HL-60 (cell line): ENCODE data around the gene ATRNL1.
"Not testable (repeated sequence)": the region's sequence is repeated elsewhere in the genome, so short reads cannot be mapped to it uniquely, and the experiment has no call there.

Experiments
- DNase-seq, 2 experiments: peaks; one replicate each; pipeline ENCODE4 v3.0.0-alpha.2; 2010 to 2020; ENCODE audit warnings: low read depth in 1 of 2, low spot score in 1 of 2
- H3K27ac ChIP-seq: fragments of 250-450 bp; sonication (Bioruptor Pico); replicated peaks from 2 replicates; pipeline ENCODE4 v1.5.1; 2020; ENCODE audit warnings: mild to moderate bottlenecking, moderate library complexity
- H3K27me3 ChIP-seq: fragments of 250-450 bp; sonication (Bioruptor Pico); 2 replicates; pipeline ENCODE4 v1.5.1; 2021; ENCODE audit warnings: mild to moderate bottlenecking, moderate library complexity; ENCODE audit not compliant: insufficient read depth, poor library complexity, severe bottlenecking
- H3K4me3 ChIP-seq: replicated peaks from 2 replicates; pipeline ENCODE4 v1.5.1; 2011; ENCODE audit warnings: mild to moderate bottlenecking, control low read depth, low read length; ENCODE audit not compliant: insufficient read depth
- CTCF ChIP-seq: IDR thresholded peaks from one replicate; pipeline ENCODE4 v1.5.1; 2011; ENCODE audit warnings: low read length, control low read depth, inconsistent platforms; ENCODE audit not compliant: insufficient read depth
- GABPA ChIP-seq: IDR thresholded peaks from 2 replicates; pipeline ENCODE4 v1.6.1; 2012; ENCODE audit warnings: low read depth
- POLR2AphosphoS5 ChIP-seq: IDR thresholded peaks from 2 replicates; pipeline ENCODE4 v1.6.1; 2012; ENCODE audit warnings: low read depth
- REST ChIP-seq: IDR thresholded peaks from 2 replicates; pipeline ENCODE4 v1.6.1; 2012; ENCODE audit warnings: low read depth; ENCODE audit not compliant: insufficient replicate concordance
- SPI1 ChIP-seq: IDR thresholded peaks from 2 replicates; pipeline ENCODE4 v1.6.1; 2012; ENCODE audit warnings: low read depth, mild to moderate bottlenecking, borderline replicate concordance

The ATRNL1 gene

GRCh38 chr10:115328331-115328730, 235.2 kb downstream of the ATRNL1 start:
- no peak for TF ChIP-seq SPI1
- no peak for TF ChIP-seq REST
- no peak for TF ChIP-seq POLR2AphosphoS5
- TF ChIP-seq CTCF = no peak
- no peak for TF ChIP-seq GABPA
- DNase-seq = no peak
- Histone ChIP-seq H3K4me3 (no peak overlapping the region), H3K27ac (no peak overlapping the region), H3K27me3 (no peaks in the 10 kb centered on the region)

GRCh38 chr10:115335366-115335765, 242.2 kb downstream of the ATRNL1 start:
- DNase-seq = no peak
- TF ChIP-seq SPI1 (no peak), GABPA (no peak), POLR2AphosphoS5 (no peak), REST (no peak), CTCF (no peak)

GRCh38 chr10:115355162-115355760, 262.1 kb downstream of the ATRNL1 start:
- DNase-seq = peak; percentile 7 to 44
- TF ChIP-seq GABPA = no peak
- TF ChIP-seq POLR2AphosphoS5 = no peak
- TF ChIP-seq SPI1 = no peak
- TF ChIP-seq CTCF = peak; percentile 30
- no peak for TF ChIP-seq REST
- H3K27me3 ChIP-seq = no peaks in the 10 kb centered on the region
- H3K27ac ChIP-seq = no peak overlapping the region
- no peak overlapping the region for H3K4me3 ChIP-seq

More at GRCh38 chr10:115335366-115335765, 242.2 kb downstream of the ATRNL1 start:
- H3K27ac ChIP-seq = no peak overlapping the region
- no peak overlapping the region for H3K4me3 ChIP-seq
- no peaks in the 10 kb centered on the region for H3K27me3 ChIP-seq

- not testable (repeated sequence) for H3K27me3 ChIP-seq, DNase-seq, H3K4me3 ChIP-seq, H3K27ac ChIP-seq
Observed at GRCh38 chr10:115367920-115368319, 274.8 kb downstream of the ATRNL1 start.
